HepG2 (cell line): ENCODE results near the gene UFSP2. TPM values are rescaled to one million over a fixed set of nuclear protein-coding genes. Genes with fewer than 3 reads are reported as not detected.

ENCODE experiments used
- ATAC-seq: fragments of 200-7000 bp; cut with Tn5 transposase; 3 replicates; pipeline ENCODE4 v1.9.1; 2020; ENCODE audit warnings: mild to moderate bottlenecking, moderate library complexity
- BruUV-seq: library from RNA; stranded (reverse); fragments of 400-500 nt; replicated peaks from 2 replicates; lab custom pipeline; 2021; lab: Mats Ljungman, UMichigan
- CTCF ChIA-PET: fragments of 300-600 bp; formaldehyde crosslinking; extraction: SDS; loops from one replicate; lab custom pipeline; 2021; ENCODE audit warnings: low total read pairs, inconsistent platforms, low intra/inter-chr PET ratio; lab: Yijun Ruan, JAX
- POLR2A ChIA-PET: fragments of 350-600 bp; sonication (Branson Sonifier 250); formaldehyde crosslinking; loops from one replicate; lab custom pipeline; 2020; ENCODE audit warnings: antibody characterized with exemption, inconsistent platforms; lab: Yijun Ruan, JAX
- DNase-seq: peaks from one replicate; pipeline ENCODE4 v3.0.0-alpha.2; 2015; ENCODE audit warnings: low spot score
- FAIRE-seq: peaks from 3 replicates; lab custom pipeline; 2011; peaks lifted over from hg19 to GRCh38; lab: Jason Lieb, UNC
- H2AFZ ChIP-seq: one replicate; pipeline ENCODE4 v1.6.1; 2011; ENCODE audit warnings: low read length, inconsistent platforms
- H3K27ac ChIP-seq: fragments of 300-600 bp; 3 replicates; pipeline ENCODE4 v1.8.0; 2011; ENCODE audit warnings: mixed run types, mild to moderate bottlenecking, mixed read lengths, low read length, inconsistent platforms; ENCODE audit not compliant: insufficient read depth; ENCODE audit errors: extremely low read length
- H3K27me3 ChIP-seq, 2 experiments: fragments of 200-600 bp in 1 of 2; 2 replicates in 1 of 2; 3 replicates in 1 of 2; pipeline versions ENCODE4 v1.6.0 to v1.8.0; 2011; ENCODE audit warnings: low read length in 2 of 2, mild to moderate bottlenecking in 2 of 2, moderate library complexity in 2 of 2, inconsistent platforms in 1 of 2; ENCODE audit not compliant: insufficient read depth in 2 of 2, control insufficient read depth in 1 of 2
- H3K36me3 ChIP-seq, 2 experiments: fragments of 200-600 bp in 1 of 2; replicated peaks in 1 of 2; 2 replicates in 1 of 2; 3 replicates in 1 of 2; pipeline versions ENCODE4 v1.5.1 to v1.8.0; 2011; ENCODE audit warnings: low read length in 2 of 2, inconsistent platforms in 1 of 2; ENCODE audit not compliant: insufficient read depth in 2 of 2, control insufficient read depth in 1 of 2
- H3K4me1 ChIP-seq: 2 replicates; pipeline ENCODE4 v1.5.1; 2012; ENCODE audit warnings: low read length, inconsistent platforms; ENCODE audit not compliant: insufficient read depth
- H3K4me2 ChIP-seq: 2 replicates; pipeline ENCODE4 v1.6.0; 2011; ENCODE audit warnings: low read depth, low read length, inconsistent platforms
- H3K4me3 ChIP-seq, 3 experiments: fragments of 200-600 bp in 1 of 3; sonication (generic), shearing (Covaris generic) in 1 of 3; replicated peaks in 1 of 3; 2 replicates each; pipeline ENCODE4 v1.5.1; 2011 to 2016; ENCODE audit warnings: low read length in 3 of 3, inconsistent platforms in 2 of 3, low read depth in 2 of 3, mild to moderate bottlenecking in 2 of 3, control low read depth in 1 of 3, mixed read lengths in 1 of 3; ENCODE audit not compliant: insufficient read depth in 1 of 3
- H3K79me2 ChIP-seq: one replicate; pipeline ENCODE4 v1.6.1; 2011; ENCODE audit warnings: low read length, inconsistent platforms; ENCODE audit not compliant: insufficient read depth
- H3K9ac ChIP-seq: 2 replicates; pipeline ENCODE4 v1.6.0; 2011; ENCODE audit warnings: mild to moderate bottlenecking, low read depth, low read length, inconsistent platforms; ENCODE audit not compliant: insufficient read depth
- H3K9me3 ChIP-seq: 2 replicates; pipeline ENCODE4 v1.5.1; 2012; ENCODE audit warnings: mild to moderate bottlenecking, low read length
- H4K20me1 ChIP-seq: 2 replicates; pipeline ENCODE4 v1.6.0; 2011; ENCODE audit warnings: inconsistent platforms, mild to moderate bottlenecking, low read length, moderate library complexity; ENCODE audit not compliant: insufficient read depth
- EHMT2 ChIP-seq: fragments of 200-600 bp; sonication (generic); IDR thresholded peaks from 2 replicates; pipeline ENCODE4 v1.7.0; 2017; ENCODE audit warnings: antibody characterized with exemption, low read depth, low read length, borderline replicate concordance
- IRF2 ChIP-seq: IDR thresholded peaks from 2 replicates; pipeline ENCODE4 v1.6.1; 2018; ENCODE audit warnings: missing genetic modification reagents, missing compliant biosample characterization
- MEIS2 ChIP-seq: sonication (generic); formaldehyde crosslinking; IDR thresholded peaks from 2 replicates; pipeline ENCODE4 v1.9.0; 2021; ENCODE audit warnings: mild to moderate bottlenecking, missing genetic modification reagents
- PAF1 ChIP-seq: IDR thresholded peaks from 2 replicates; pipeline ENCODE4 v1.6.1; 2016; ENCODE audit warnings: missing genetic modification reagents, missing compliant biosample characterization
- SRSF9 ChIP-seq: fragments of 200-400 bp; formaldehyde crosslinking; IDR thresholded peaks from 2 replicates; pipeline ENCODE4 v1.6.1; 2018; ENCODE audit warnings: borderline replicate concordance, mild to moderate bottlenecking, low read depth, low read length; ENCODE audit not compliant: insufficient read depth, poor library complexity, severe bottlenecking
- ZBTB7B ChIP-seq: sonication (generic); formaldehyde crosslinking; IDR thresholded peaks from 2 replicates; pipeline ENCODE4 v1.4.0; 2020; ENCODE audit warnings: missing genetic modification reagents
- ZNF20 ChIP-seq: sonication (generic); formaldehyde crosslinking; IDR thresholded peaks from 2 replicates; pipeline ENCODE4 v1.4.0; 2020; ENCODE audit warnings: mild to moderate bottlenecking, moderate library complexity, missing genetic modification reagents
- ZNF337 ChIP-seq: sonication (generic); formaldehyde crosslinking; IDR thresholded peaks from 2 replicates; pipeline ENCODE4 v1.5.1; 2020; ENCODE audit warnings: missing genetic modification reagents, low read depth, mild to moderate bottlenecking, borderline replicate concordance
- ZNF496 ChIP-seq: sonication (generic); formaldehyde crosslinking; IDR thresholded peaks from 2 replicates; pipeline ENCODE4 v1.8.1; 2023; ENCODE audit warnings: mild to moderate bottlenecking, moderate library complexity, missing genetic modification reagents; ENCODE audit not compliant: insufficient replicate concordance
- ZNF589 ChIP-seq: sonication (generic); formaldehyde crosslinking; conservative IDR thresholded peaks from 2 replicates; pipeline ENCODE4 v1.8.0; 2022; ENCODE audit warnings: mild to moderate bottlenecking, moderate library complexity, missing genetic modification reagents
- WGBS: methylation state at CpG from one replicate; pipeline ENCODE4 v1.1.6; 2017; ENCODE audit warnings: low lambda C conversion rate; 5-methylcytosine and 5-hydroxymethylcytosine counted together
- in situ Hi-C: cut with HindIII; loops from 2 replicates; pipeline ENCODE4 v1.10.0; 2017; ENCODE audit warnings: low pct_unique_long_range_greater_than_20kb; ENCODE audit not compliant: extremely low pct_ligation_motif_present
- intact Hi-C: fragments of 100-400 bp; cut with micrococcal nuclease; formaldehyde crosslinking; loops from one replicate; pipeline ENCODE4 v1.10.0; 2022; ENCODE audit not compliant: unreplicated experiment
- polyA plus RNA-seq, 8 experiments: library from polyadenylated mRNA; depleted of rRNA in 3 of 8; stranded (reverse) in 7 of 8; unstranded in 1 of 8; fragments of >200 nt; fragmentation: Illumina TruSeq in 4 of 8; extraction: Trizol in 4 of 8; gene quantifications; 2 replicates each; pipeline versions ENCODE4 v1.2.1 to v1.2.3, GENCODE V29; 2011 to 2016; ENCODE audit warnings: low read depth in 4 of 8, missing spikeins in 1 of 8, mixed read lengths in 1 of 8; ENCODE audit not compliant: insufficient read depth in 1 of 8
- total RNA-seq, 5 experiments: library from RNA; depleted of rRNA; stranded (reverse); fragments of >200 nt; fragmentation: Illumina TruSeq; extraction: Trizol; gene quantifications; 2 replicates each; pipeline ENCODE4 v1.2.3, GENCODE V29; 2016; ENCODE audit warnings: low read depth in 1 of 5
- TF ChIP-seq, protein P1 (sequence below): sonication (generic); formaldehyde crosslinking; IDR thresholded peaks from 2 replicates; pipeline ENCODE4 v1.5.0; 2020; ENCODE audit warnings: mild to moderate bottlenecking, missing genetic modification reagents
- TF ChIP-seq, protein P2 (sequence below): sonication (generic); formaldehyde crosslinking; IDR thresholded peaks from 2 replicates; pipeline ENCODE4 v1.8.0; 2022; ENCODE audit warnings: mild to moderate bottlenecking, missing genetic modification reagents
- TF ChIP-seq, protein P3 (sequence below): sonication (generic); formaldehyde crosslinking; IDR thresholded peaks from 2 replicates; pipeline ENCODE4 v1.4.0; 2020; ENCODE audit warnings: missing genetic modification reagents

Gene UFSP2
- total and polyA plus RNA-seq, 2 of the 13 experiments (the other 11 are each of a cell fraction or from before 2014, with no cell fraction given), result 24.1 to 32.3 TPM

DNA sequence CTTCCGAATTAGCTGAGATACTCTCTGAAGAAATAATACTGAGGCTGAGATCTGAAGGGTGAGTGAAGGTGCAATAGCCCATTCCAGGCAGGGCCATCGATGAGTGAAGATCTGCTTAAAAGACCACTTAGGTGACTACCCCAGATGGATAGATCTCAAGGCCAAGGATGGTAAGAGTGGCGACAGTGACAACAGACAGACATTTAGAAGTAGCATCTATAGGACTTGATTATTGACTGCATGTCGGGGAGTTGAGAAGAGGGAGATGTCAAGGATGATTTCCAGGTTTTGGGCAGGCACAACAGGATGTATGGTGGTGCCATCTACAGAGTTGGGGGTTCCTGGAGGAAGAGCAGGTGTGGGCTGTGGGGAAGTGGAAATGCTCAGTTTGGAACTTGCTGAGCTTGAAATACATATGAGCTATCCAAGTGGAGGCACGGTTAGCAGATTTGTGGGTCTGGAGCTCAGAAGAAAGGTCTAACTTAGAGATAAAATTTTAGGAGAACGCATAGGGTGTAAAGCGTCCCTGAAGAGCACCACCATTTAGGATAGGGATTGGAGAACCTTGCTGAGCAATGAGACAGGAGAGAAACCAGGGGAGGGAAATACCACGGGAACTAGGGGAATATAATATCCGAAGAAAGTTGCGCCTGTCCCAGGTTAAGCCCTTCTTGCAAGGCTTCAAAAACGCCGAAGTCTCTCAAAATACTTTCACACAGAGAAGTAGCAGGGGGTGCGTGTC lies 688 bp downstream of the UFSP2 start (continued):
- TF ChIP-seq ZNF496 (CRISPR knock-in tag) (no peak), ZBTB7B (CRISPR knock-in tag) (0 out of 2 replicates have a peak, but pooled peaks have one; percentile 6), ZNF589 (CRISPR knock-in tag) (0 out of 2 replicates have a peak, but pooled peaks have one; percentile 11)
- TF ChIP-seq, protein P1, sequence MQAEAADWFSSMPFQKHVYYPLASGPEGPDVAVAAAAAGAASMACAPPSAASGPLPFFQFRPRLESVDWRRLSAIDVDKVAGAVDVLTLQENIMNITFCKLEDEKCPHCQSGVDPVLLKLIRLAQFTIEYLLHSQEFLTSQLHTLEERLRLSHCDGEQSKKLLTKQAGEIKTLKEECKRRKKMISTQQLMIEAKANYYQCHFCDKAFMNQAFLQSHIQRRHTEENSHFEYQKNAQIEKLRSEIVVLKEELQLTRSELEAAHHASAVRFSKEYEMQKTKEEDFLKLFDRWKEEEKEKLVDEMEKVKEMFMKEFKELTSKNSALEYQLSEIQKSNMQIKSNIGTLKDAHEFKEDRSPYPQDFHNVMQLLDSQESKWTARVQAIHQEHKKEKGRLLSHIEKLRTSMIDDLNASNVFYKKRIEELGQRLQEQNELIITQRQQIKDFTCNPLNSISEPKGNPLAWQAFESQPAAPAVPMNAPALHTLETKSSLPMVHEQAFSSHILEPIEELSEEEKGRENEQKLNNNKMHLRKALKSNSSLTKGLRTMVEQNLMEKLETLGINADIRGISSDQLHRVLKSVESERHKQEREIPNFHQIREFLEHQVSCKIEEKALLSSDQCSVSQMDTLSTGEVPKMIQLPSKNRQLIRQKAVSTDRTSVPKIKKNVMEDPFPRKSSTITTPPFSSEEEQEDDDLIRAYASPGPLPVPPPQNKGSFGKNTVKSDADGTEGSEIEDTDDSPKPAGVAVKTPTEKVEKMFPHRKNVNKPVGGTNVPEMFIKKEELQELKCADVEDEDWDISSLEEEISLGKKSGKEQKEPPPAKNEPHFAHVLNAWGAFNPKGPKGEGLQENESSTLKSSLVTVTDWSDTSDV (CRISPR knock-in tag), result no peak

DNA sequence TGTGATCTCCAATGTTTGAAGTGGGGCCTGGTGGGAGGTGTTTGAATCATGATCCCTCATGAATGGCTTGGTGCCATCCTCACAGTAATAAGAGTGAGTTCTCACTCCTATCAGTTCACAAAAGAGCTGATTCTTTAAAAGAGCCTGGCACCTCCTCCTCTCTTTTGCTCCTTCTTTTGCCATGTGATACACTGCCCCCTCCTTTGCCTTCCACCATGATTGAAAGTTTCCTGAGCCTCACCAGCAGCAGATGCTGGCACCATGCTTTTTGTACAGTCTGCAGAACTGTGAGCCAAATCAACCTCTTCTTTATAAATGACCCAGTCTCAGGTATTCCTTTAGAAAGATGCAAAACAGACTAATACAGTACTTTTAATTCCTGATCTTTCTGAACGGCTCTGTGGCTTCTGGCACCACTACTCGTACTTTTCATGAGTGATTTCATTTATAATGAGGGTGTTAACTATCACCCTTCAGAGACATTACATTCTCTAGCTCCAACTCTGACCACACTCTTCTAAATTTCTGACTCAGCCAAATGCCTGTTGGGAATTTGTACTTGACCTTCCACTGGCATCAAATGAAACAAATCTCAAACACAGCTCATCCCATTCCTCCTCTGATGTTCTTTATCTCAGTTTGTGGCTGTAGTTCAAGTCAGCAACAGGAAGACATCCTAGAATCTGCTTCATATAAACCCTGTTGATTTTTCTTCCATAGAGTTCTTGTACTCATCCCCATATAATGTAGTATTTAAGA lies 4.2 kb downstream of the UFSP2 start:
- WGBS, result 88% methylated on average over 2 of the region's 2 CpGs
- CTCF ChIA-PET, result no interaction called here
- Histone ChIP-seq H3K9me3 (no peaks in the 10 kb centered on the region), H3K79me2 (peaks cover 18% of the 10 kb centered on the region), H3K4me1 (peaks cover 23% of the 10 kb centered on the region), H3K4me3 (no peak overlapping the region), H3K4me2 (no peak overlapping the region), H3K27me3 (no peaks in the 10 kb centered on the region; a peak in 2 of 5 replicates), H3K27ac (no peak overlapping the region), H4K20me1 (no peaks in the 10 kb centered on the region), H3K36me3 (peaks cover 4 to 16% of the 10 kb centered on the region in 2 experiments; a peak in 4 of 5 replicates), H2AFZ (no peak overlapping the region), H3K9ac (no peak overlapping the region)
- no peak for FAIRE-seq
- no peak for DNase-seq
- in situ Hi-C loops, result no loop called here
- BruUV-seq, result no TSS peak
- intact Hi-C loops, result no loop called here
- ATAC-seq, result no peak
- POLR2A ChIA-PET, result no interaction called here
- TF ChIP-seq IRF2 (CRISPR knock-in tag) (no peak), PAF1 (no peak), ZNF20 (CRISPR knock-in tag) (no peak), MEIS2 (CRISPR knock-in tag) (no peak), EHMT2 (no peak), ZNF337 (CRISPR knock-in tag) (no peak), SRSF9 (no peak)
- TF ChIP-seq, protein P2, sequence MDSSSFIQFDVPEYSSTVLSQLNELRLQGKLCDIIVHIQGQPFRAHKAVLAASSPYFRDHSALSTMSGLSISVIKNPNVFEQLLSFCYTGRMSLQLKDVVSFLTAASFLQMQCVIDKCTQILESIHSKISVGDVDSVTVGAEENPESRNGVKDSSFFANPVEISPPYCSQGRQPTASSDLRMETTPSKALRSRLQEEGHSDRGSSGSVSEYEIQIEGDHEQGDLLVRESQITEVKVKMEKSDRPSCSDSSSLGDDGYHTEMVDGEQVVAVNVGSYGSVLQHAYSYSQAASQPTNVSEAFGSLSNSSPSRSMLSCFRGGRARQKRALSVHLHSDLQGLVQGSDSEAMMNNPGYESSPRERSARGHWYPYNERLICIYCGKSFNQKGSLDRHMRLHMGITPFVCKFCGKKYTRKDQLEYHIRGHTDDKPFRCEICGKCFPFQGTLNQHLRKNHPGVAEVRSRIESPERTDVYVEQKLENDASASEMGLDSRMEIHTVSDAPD (CRISPR knock-in tag), result no peak
- TF ChIP-seq, protein P3, sequence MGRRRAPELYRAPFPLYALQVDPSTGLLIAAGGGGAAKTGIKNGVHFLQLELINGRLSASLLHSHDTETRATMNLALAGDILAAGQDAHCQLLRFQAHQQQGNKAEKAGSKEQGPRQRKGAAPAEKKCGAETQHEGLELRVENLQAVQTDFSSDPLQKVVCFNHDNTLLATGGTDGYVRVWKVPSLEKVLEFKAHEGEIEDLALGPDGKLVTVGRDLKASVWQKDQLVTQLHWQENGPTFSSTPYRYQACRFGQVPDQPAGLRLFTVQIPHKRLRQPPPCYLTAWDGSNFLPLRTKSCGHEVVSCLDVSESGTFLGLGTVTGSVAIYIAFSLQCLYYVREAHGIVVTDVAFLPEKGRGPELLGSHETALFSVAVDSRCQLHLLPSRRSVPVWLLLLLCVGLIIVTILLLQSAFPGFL, result no peak
